Skeletal muscle tissue (tissue), 4 donors: ENCODE results near the gene PAFAH1B2. TPM values are rescaled to one million over a fixed set of nuclear protein-coding genes. Genes with fewer than 3 reads are reported as not detected.
"Not testable (repeated sequence)": the region's sequence is repeated elsewhere in the genome, so short reads cannot be mapped to it uniquely, and the experiment has no call there.

Experiments
- H3K27ac ChIP-seq: one replicate; pipeline ENCODE4 v1.7.0; 2013; ENCODE audit warnings: mild to moderate bottlenecking, low read depth, low read length, inconsistent platforms
- H3K27me3 ChIP-seq, 3 donors: one replicate each; pipeline ENCODE4 v1.7.0; 2013; ENCODE audit warnings: low read length in 3 of 3; ENCODE audit not compliant: control insufficient read depth in 3 of 3, insufficient read depth in 3 of 3
- H3K36me3 ChIP-seq, 3 donors: one replicate each; pipeline ENCODE4 v1.7.0; 2013; ENCODE audit warnings: low read length in 3 of 3; ENCODE audit not compliant: control insufficient read depth in 3 of 3, insufficient read depth in 3 of 3
- H3K4me1 ChIP-seq, 3 donors: one replicate each; pipeline ENCODE4 v1.7.0; 2013; ENCODE audit warnings: low read length in 3 of 3, mild to moderate bottlenecking in 3 of 3; ENCODE audit not compliant: control insufficient read depth in 3 of 3, insufficient read depth in 3 of 3
- H3K4me3 ChIP-seq, 3 donors: one replicate each; pipeline ENCODE4 v1.7.0; 2013; ENCODE audit warnings: low read length in 3 of 3
- H3K9ac ChIP-seq, 3 donors: one replicate each; pipeline ENCODE4 v1.7.0; 2013; ENCODE audit warnings: low read length in 3 of 3, mild to moderate bottlenecking in 3 of 3, moderate library complexity in 2 of 3, low read depth in 1 of 3
- H3K9me3 ChIP-seq, 3 donors: one replicate each; pipeline ENCODE4 v1.7.0; 2013; ENCODE audit warnings: low read length in 3 of 3; ENCODE audit not compliant: control insufficient read depth in 3 of 3
- total RNA-seq: library from RNA; depleted of rRNA; stranded (reverse); fragments of >200 nt; gene quantifications from one replicate; pipeline ENCODE4 v1.2.3, GENCODE V29; 2014
- donor health status: Osteomylitis.

PAFAH1B2 gene
- total RNA-seq, 1 donor from 2014 or later = 75.2 TPM

DNA sequence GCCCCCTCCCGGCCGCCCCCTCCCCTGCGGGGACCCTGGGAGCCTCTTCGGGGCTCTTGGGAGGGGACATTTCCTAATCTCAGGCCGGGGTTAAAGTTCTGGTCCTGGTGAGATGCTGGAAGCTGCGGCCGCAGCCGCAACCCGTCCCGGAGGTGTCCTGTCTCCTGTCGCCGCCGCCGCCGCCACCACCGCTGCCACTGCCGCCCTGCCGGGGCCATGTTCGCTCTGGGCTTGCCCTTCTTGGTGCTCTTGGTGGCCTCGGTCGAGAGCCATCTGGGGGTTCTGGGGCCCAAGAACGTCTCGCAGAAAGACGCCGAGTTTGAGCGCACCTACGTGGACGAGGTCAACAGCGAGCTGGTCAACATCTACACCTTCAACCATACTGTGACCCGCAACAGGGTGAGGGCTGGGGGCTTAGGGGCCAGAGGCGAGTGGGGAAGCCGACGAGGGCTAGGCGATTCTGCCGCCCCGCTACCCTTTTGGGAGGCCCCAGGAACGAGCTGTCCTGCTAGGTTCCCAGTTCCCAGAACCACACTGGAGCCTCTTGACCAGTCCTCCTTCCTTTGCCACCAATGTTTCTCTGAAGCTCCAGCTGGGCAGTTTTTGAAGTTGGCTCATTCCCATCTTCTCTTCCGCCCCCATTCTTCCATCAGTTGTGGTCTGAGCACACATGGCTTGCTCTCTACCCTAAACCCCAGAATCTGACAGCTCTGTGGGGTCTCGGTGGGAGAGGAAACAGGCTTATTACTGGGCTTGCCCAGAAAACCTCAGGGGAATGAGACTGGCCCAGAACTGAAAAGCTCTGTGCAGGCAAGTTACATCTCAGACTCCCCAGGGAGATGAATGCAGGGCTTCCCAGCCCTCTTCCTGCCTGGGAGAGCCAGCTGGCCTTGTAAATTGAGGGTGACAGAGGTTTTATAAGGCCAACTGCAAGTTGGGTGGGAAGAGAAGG, 35.2 kb downstream of the PAFAH1B2 start:
- Histone ChIP-seq H3K27me3 (no peaks in the 10 kb centered on the region), H3K9me3 (no peaks in the 10 kb centered on the region), H3K9ac (peak overlapping the region; percentile 90 to 95 (median 94)), H3K4me1 (peaks cover 27 to 36% (median 29%) of the 10 kb centered on the region in 3 donors), H3K27ac (peak overlapping the region; percentile 89), H3K36me3 (peaks cover 18 to 23% (median 20%) of the 10 kb centered on the region in 3 donors), H3K4me3 (peak overlapping the region; percentile 77 to 98 (median 91))

DNA sequence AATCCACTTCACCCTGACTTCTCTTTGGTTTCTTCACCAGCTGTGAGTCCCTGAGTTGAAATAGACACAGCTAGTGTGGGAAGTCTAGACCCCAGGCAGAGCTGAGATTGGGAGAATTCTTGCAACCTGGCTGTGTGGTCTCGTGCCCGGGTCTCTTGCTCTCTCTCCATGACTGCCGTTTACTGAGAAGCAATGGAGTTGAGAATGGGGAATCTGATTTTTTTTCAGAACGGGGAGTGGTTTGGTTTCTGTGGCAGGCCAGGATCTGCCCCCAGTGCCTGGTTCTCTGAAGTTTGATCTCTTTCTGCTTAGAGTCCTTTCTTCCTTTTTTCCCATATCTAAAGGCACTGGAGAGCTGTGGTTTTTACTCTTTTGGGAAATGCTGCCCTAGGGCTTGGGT, 35.9 kb downstream of the PAFAH1B2 start:
- H3K9ac ChIP-seq = peak overlapping the region; percentile 90 to 95 (median 94)
- peak overlapping the region; percentile 89 for H3K27ac ChIP-seq
- peaks cover 18 to 25% (median 20%) of the 10 kb centered on the region in 3 donors for H3K36me3 ChIP-seq
- H3K4me1 ChIP-seq = peaks cover 27 to 36% (median 29%) of the 10 kb centered on the region in 3 donors
- H3K4me3 ChIP-seq = peak overlapping the region; percentile 77 to 98 (median 91)
- H3K9me3 ChIP-seq = no peaks in the 10 kb centered on the region
- H3K27me3 ChIP-seq = no peaks in the 10 kb centered on the region

DNA sequence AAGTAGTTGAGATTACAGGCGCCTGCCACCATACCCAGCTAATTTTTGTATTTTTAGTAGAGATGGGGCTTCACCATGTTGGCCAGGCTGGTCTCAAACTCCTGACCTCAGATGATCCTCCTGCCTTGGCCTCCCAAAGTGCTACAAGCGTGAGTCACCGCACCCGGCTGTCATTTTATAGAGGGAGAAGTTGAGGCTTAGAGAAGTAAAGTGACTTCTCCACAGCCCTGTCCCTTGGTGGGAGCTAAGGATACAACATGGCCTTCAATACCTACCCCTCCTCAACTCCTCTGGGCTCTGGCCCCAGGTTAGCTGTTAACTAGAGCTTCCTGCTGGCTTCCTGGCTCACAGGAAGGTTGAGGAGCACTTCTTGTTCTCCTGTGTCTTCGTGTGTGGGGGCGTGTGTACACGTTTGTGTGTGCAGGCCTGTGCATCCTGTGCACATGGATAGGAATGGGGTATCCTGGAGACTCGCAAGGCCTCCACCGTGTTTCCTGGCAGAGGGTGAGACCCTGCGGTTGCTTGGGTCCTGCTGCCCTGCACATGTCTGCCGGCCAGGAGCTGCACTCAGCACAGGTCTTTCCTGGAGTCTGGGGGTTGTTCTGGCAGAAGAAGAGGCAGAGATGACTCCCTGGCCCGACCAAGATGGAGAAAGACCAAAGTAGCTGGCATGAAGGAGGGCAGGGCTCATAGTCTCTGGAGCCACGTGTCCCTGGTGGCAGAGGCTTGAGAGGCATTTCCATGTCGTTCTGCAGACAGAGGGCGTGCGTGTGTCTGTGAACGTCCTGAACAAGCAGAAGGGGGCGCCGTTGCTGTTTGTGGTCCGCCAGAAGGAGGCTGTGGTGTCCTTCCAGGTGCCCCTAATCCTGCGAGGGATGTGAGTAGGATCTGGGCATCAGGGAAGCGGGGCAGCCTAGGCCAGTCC, 36.8 kb downstream of the PAFAH1B2 start:
- peak overlapping the region; percentile 9 to 52 (median 38) for H3K4me3 ChIP-seq
- peak overlapping the region in 1 of 3 donors; percentile 64 for H3K9ac ChIP-seq
- peaks cover 24 to 28% (median 26%) of the 10 kb centered on the region in 3 donors for H3K36me3 ChIP-seq
- H3K27me3 ChIP-seq = no peaks in the 10 kb centered on the region
- peaks cover 27 to 36% (median 29%) of the 10 kb centered on the region in 3 donors for H3K4me1 ChIP-seq
- no peak overlapping the region for H3K27ac ChIP-seq
- no peaks in the 10 kb centered on the region for H3K9me3 ChIP-seq

DNA sequence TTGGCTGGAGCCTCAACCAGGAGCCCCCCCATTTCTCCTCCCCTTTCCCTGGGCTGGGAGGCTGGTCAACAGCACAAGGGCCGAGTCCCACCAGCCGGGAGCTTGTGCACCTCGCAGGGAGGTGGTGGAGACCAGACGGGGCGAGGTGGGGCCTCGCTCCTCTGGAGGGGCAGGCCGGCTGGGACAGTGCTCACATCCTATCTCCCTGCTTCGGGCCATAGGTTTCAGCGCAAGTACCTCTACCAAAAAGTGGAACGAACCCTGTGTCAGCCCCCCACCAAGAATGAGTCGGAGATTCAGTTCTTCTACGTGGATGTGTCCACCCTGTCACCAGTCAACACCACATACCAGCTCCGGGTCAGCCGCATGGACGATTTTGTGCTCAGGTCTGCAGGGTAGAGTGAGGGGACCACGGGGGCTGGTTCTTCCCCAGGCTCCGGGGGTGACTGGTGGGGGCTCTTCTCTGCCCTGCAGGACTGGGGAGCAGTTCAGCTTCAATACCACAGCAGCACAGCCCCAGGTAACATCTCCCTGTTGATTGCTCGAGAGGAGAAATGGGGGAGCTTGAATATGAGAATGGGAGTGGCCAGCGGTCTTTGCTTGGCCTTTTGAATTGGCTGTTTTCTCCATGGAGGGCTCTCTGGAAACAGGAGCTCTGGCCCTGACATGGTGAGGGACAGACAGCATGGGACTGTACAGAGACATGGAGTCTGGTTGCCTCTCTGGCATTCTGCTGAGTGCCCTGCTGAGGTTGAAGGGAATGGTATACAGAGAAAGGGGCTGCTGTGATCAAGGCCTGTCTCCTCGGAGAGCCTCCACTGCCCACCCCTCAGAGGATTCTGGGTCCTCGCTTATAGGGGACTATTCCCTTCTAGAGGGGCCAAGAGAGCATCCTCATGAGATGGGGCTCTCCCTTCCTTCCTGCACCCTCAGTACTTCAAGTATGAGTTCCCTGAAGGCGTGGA, 37.8 kb downstream of the PAFAH1B2 start:
- Histone ChIP-seq H3K27ac (no peak overlapping the region), H3K36me3 (peaks cover 32 to 34% (median 34%) of the 10 kb centered on the region in 3 donors), H3K4me1 (peaks cover 27 to 36% (median 29%) of the 10 kb centered on the region in 3 donors)

DNA sequence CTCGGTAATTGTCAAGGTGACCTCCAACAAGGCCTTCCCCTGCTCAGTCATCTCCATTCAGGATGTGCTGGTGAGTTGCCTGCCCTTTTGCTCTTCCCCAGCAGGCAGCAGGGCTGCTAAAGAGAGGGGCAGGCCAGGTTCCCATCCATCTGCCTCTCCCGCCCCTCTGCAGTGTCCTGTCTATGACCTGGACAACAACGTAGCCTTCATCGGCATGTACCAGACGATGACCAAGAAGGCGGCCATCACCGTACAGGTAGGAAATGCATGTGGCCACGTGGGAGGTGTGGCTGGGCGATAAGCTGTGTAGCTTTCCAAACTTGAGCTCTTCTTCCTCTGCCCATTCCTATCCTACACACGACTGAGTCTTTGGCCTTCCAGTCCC, 38.5 kb downstream of the PAFAH1B2 start:
- no peaks in the 10 kb centered on the region for H3K9me3 ChIP-seq
- H3K27me3 ChIP-seq = no peaks in the 10 kb centered on the region
- peaks cover 39 to 40% (median 39%) of the 10 kb centered on the region in 3 donors for H3K36me3 ChIP-seq

More for the DNA sequence above, 37.8 kb downstream of the PAFAH1B2 start:
- no peak overlapping the region for H3K9ac ChIP-seq
- H3K9me3 ChIP-seq = no peaks in the 10 kb centered on the region
- no peaks in the 10 kb centered on the region for H3K27me3 ChIP-seq
- H3K4me3 ChIP-seq = no peak overlapping the region

DNA sequence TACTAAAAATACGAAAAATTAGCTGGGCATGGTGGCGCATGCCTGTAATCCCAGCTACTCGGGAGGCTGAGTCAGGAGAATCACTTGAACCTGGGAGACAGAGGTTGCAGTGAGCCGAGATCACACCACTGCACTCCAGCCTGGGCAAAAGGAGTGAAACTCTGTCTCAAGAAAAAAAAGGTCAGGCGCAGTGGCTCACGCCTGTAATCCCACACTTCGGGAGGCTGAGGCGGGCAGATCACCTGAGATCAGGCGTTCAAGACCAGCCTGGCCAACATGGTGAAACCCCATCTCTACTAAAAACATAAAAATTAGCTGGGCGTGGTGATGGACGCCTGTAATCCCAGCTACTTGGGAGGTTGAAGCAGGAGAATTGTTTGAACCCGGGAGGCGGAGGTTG, 39.1 kb downstream of the PAFAH1B2 start:
- not testable (repeated sequence) for H3K4me3 ChIP-seq, H3K9me3 ChIP-seq, H3K27me3 ChIP-seq, H3K27ac ChIP-seq, H3K9ac ChIP-seq
- Histone ChIP-seq H3K4me1 (peaks cover 22 to 30% (median 23%) of the 10 kb centered on the region in 3 donors), H3K36me3 (peaks cover 43 to 47% (median 45%) of the 10 kb centered on the region in 3 donors)

More for the DNA sequence above, 38.5 kb downstream of the PAFAH1B2 start:
- no peak overlapping the region for H3K4me3 ChIP-seq
- no peak overlapping the region for H3K9ac ChIP-seq
- H3K27ac ChIP-seq = no peak overlapping the region
- peaks cover 27 to 36% (median 29%) of the 10 kb centered on the region in 3 donors for H3K4me1 ChIP-seq

DNA sequence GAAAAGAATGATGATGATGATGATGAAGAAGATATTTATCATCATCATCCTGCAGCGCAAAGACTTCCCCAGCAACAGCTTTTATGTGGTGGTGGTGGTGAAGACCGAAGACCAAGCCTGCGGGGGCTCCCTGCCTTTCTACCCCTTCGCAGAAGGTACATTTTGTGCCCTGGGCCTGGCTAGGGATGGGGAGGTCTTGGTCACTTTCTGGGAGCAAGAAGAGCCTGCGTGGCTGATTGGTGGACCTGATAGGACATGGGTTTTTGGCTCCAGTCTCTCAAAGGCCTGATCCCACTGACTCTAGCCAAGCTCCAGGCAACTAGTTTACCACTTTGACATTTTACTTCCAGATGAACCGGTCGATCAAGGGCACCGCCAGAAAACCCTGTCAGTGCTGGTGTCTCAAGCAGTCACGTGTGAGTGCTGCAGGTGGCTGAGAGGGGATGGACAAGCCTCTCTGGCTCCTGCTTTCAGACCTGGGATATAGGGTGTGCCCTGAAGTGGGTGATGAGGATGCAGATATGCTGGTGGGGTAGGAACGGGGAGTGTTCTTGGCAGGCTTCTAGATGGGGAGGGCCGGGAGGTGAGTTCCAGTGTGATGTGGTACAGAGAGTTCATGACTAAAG, 39.8 kb downstream of the PAFAH1B2 start:
- Histone ChIP-seq H3K4me3 (no peak overlapping the region), H3K4me1 (peaks cover 20 to 24% (median 21%) of the 10 kb centered on the region in 3 donors), H3K27me3 (no peaks in the 10 kb centered on the region), H3K9me3 (no peaks in the 10 kb centered on the region), H3K9ac (no peak overlapping the region), H3K36me3 (peaks cover 49 to 53% (median 50%) of the 10 kb centered on the region in 3 donors), H3K27ac (no peak overlapping the region)

DNA sequence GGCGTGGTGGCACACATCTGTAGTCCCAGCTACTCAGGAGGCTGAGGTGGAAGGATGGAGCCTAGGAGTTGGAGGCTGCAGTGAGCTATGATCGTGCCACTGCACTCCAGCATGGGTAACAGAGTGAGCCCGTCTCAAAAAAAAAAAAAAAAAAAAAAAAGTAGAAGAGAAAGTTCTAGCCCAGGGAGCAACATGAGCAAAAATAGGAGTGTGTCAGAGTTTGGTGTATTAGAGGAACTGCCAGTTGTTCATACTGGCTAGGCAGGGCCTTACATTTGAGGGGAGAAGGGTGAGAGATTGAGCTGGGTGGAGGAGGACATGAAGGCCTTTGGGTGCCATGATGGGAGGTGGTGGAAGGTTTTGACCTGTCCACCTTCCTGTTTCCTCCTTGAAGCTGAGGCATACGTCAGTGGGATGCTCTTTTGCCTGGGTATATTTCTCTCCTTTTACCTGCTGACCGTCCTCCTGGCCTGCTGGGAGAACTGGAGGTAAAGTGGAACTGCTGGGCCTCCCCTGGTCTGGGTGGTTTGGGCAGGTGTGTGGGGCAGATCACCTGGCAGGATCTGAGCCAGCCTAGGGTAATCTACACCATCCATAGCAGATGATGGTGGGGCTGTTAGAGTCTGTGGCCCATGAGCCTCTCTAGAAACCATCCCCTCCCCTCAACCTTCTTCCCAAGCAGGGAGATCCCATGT, 41.8 kb downstream of the PAFAH1B2 start:
- Histone ChIP-seq H3K27me3 (no peaks in the 10 kb centered on the region), H3K27ac (peak overlapping the region; percentile 28), H3K4me3 (no peak overlapping the region), H3K36me3 (peaks cover 68 to 73% (median 70%) of the 10 kb centered on the region in 3 donors), H3K9ac (no peak overlapping the region), H3K9me3 (no peaks in the 10 kb centered on the region), H3K4me1 (peaks cover 7 to 9% (median 7%) of the 10 kb centered on the region in 3 donors)
